Measurements from ENCODE around the gene POT1. TPM values are rescaled to one million over a fixed set of nuclear protein-coding genes. Genes with fewer than 3 reads are reported as not detected.

The POT1 gene
- total RNA-seq, 4 donors from 2014 or later = 5.1 to 20.3 (median 10.4) TPM

DNA sequence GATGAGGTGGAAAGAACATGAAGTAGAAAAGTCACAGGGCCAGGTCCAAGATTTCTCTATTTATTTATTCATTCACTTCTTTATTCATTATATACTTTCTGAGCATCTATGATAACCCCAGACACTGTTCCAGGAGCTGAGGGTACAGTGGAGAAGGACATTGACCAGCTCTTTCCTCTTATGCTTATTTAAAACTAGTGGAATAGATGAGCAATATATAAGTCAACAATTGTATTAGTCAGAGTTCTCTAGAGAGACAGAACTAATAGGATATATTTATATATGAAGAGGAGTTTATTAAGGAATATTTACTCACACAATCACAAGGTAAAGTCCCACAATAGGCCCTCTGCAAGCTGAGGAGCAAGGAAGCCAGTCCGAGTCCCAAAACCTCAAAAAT is 149.0 kb downstream of the POT1 start:
- ATAC-seq (no peak), DNase-seq (no peak)
- Histone ChIP-seq H3K9me3 (no peaks in the 10 kb centered on the region), H3K36me3 (no peaks in the 10 kb centered on the region), H3K4me3 (no peak overlapping the region), H3K4me1 (no peaks in the 10 kb centered on the region), H3K27me3 (no peaks in the 10 kb centered on the region), H3K27ac (no peak overlapping the region)
- intact Hi-C loops (cut with DNase I; ENCODE audit: low total_unique reads) = loop anchor here (10.0 kb wide), 1 partner anchor 626 kb away; no protein-coding TSS in a partner anchor
- in situ Hi-C loops (cut with MboI; ENCODE audit: low sequenced_read_pairs in 4 of 4) = loop anchor here in 1 of 4 donors (25.0 kb wide), 1 partner anchor 618 kb away; no protein-coding TSS in a partner anchor
- no peak for TF ChIP-seq POLR2A (IDR thresholded peaks at IDR 0.05)
- TF ChIP-seq, protein P1, sequence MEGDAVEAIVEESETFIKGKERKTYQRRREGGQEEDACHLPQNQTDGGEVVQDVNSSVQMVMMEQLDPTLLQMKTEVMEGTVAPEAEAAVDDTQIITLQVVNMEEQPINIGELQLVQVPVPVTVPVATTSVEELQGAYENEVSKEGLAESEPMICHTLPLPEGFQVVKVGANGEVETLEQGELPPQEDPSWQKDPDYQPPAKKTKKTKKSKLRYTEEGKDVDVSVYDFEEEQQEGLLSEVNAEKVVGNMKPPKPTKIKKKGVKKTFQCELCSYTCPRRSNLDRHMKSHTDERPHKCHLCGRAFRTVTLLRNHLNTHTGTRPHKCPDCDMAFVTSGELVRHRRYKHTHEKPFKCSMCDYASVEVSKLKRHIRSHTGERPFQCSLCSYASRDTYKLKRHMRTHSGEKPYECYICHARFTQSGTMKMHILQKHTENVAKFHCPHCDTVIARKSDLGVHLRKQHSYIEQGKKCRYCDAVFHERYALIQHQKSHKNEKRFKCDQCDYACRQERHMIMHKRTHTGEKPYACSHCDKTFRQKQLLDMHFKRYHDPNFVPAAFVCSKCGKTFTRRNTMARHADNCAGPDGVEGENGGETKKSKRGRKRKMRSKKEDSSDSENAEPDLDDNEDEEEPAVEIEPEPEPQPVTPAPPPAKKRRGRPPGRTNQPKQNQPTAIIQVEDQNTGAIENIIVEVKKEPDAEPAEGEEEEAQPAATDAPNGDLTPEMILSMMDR (IDR thresholded peaks at IDR 0.05 in 4 of 5, conservative IDR thresholded peaks at IDR 0.05 in 1 of 5) = no peak

DNA sequence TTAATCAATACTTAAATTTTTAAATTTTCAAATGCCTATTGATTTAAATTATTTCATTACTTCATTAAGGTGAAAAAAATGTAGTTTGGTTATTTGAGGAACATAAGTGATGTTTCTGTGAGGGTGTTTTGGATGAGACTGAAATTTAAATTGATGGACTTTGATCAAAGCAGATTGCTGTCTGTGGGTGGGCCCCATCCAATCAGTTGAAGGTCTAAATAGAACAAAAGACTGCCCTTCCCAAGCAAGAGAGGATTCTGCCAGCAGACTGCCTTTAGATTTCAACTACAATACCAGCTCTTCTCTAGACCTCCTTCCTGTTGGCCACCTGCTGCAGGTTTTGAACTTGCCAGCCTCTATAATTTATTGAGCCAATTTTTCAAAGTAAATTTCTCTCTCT is 149.6 kb downstream of the POT1 start:
- no peak overlapping the region for H3K4me3 ChIP-seq
- no peak for TF ChIP-seq POLR2A (IDR thresholded peaks at IDR 0.05)
- TF ChIP-seq, protein P1 (IDR thresholded peaks at IDR 0.05 in 4 of 5, conservative IDR thresholded peaks at IDR 0.05 in 1 of 5) = no peak
- H3K27me3 ChIP-seq = no peaks in the 10 kb centered on the region
- intact Hi-C loops (cut with DNase I; ENCODE audit: low total_unique reads) (loop anchor here (10.0 kb wide), 1 partner anchor 625 kb away; no protein-coding TSS in a partner anchor), in situ Hi-C loops (cut with MboI; ENCODE audit: low sequenced_read_pairs in 4 of 4) (loop anchor here in 1 of 4 donors (25.0 kb wide), 1 partner anchor 618 kb away; no protein-coding TSS in a partner anchor)
- ATAC-seq = no peak
- H3K9me3 ChIP-seq = no peaks in the 10 kb centered on the region
- no peaks in the 10 kb centered on the region for H3K36me3 ChIP-seq
- H3K4me1 ChIP-seq = no peaks in the 10 kb centered on the region
- no peak overlapping the region for H3K27ac ChIP-seq
- no peak for DNase-seq

DNA sequence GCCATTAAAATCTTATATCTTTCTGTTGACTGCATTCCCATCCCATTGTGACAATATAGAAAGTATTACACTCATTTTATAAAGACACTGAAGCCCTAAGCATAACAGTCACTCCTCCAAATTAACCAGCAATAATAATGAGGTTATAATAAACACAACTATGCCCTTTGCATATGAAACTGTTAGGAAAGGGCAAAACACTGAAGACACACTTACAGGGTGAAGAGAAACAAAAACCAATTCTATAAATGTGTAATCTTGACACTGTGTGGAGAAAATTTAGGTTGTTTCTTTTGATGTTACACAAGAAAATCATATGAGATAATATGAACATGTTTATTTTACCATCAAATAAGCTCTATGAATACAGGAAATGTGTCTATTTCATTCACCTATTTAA is 150.0 kb downstream of the POT1 start:
- Histone ChIP-seq H3K27me3 (no peaks in the 10 kb centered on the region), H3K36me3 (no peaks in the 10 kb centered on the region), H3K4me1 (no peaks in the 10 kb centered on the region), H3K4me3 (no peak overlapping the region), H3K27ac (no peak overlapping the region), H3K9me3 (no peaks in the 10 kb centered on the region)
- DNase-seq (no peak), ATAC-seq (no peak)
- TF ChIP-seq POLR2A (IDR thresholded peaks at IDR 0.05) = no peak
- intact Hi-C loops (cut with DNase I; ENCODE audit: low total_unique reads) (loop anchor here (10.0 kb wide), 1 partner anchor 625 kb away; no protein-coding TSS in a partner anchor), in situ Hi-C loops (cut with MboI; ENCODE audit: low sequenced_read_pairs in 4 of 4) (loop anchor here in 1 of 4 donors (25.0 kb wide), 1 partner anchor 617 kb away; no protein-coding TSS in a partner anchor)

DNA sequence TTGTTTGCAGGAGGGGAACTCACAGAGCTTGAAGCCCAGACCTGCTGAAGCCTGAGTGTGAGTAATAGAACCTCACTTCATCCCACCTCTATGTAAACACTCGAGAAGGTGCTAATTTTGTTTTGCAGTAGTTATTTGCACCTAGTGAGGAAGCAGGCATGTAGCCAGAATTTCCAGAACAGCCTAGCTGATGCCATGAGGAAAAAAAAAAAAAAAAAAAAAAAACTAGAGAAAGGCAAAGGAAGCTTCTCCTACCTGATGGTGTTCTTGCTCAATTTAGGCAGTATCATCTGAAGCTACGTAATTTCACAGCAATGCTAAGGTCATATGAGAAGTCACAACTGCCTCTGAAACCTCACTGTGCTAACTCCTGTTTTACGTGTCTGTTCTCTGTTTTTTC is 150.4 kb downstream of the POT1 start:
- H3K9me3 ChIP-seq = no peaks in the 10 kb centered on the region
- H3K27me3 ChIP-seq = no peaks in the 10 kb centered on the region
- DNase-seq = no peak
- H3K4me1 ChIP-seq = no peaks in the 10 kb centered on the region
- ATAC-seq = no peak
- H3K27ac ChIP-seq = no peak overlapping the region
- TF ChIP-seq POLR2A (IDR thresholded peaks at IDR 0.05) = no peak
- TF ChIP-seq, protein P1 (IDR thresholded peaks at IDR 0.05 in 4 of 5, conservative IDR thresholded peaks at IDR 0.05 in 1 of 5) = no peak
- intact Hi-C loops (cut with DNase I; ENCODE audit: low total_unique reads) (no loop called here), in situ Hi-C loops (cut with MboI; ENCODE audit: low sequenced_read_pairs in 4 of 4) (loop anchor here in 1 of 4 donors (25.0 kb wide), 1 partner anchor 617 kb away; no protein-coding TSS in a partner anchor)
- no peaks in the 10 kb centered on the region for H3K36me3 ChIP-seq
- H3K4me3 ChIP-seq = no peak overlapping the region

DNA sequence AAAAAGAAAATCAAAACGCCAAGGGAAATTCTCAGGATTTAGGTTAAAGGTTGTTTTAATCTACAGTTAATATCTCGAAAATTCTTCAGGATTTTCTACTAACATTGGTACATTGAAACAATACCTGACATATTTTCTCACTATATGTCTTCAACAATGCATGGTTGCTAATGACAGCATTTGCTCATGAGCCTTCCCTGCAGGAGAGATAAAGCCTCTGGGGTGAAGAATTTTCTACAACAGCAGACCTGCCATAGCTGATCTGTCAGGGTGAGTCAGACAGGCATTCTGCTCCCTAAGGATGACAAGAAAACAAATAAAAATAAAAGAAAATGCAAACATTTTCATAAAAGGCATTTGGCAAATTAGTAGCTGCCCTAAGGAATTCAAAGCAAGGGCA is 152.4 kb downstream of the POT1 start:
- no peaks in the 10 kb centered on the region for H3K9me3 ChIP-seq
- no peaks in the 10 kb centered on the region for H3K27me3 ChIP-seq
- ATAC-seq = no peak
- no peak for DNase-seq
- TF ChIP-seq, protein P1 (IDR thresholded peaks at IDR 0.05 in 4 of 5, conservative IDR thresholded peaks at IDR 0.05 in 1 of 5) = no peak
- no peak for TF ChIP-seq POLR2A (IDR thresholded peaks at IDR 0.05)
- in situ Hi-C loops (cut with MboI; ENCODE audit: low sequenced_read_pairs in 4 of 4) = loop anchor here in 1 of 4 donors (25.0 kb wide), 1 partner anchor 615 kb away; no protein-coding TSS in a partner anchor
- H3K4me1 ChIP-seq = no peaks in the 10 kb centered on the region
- H3K36me3 ChIP-seq = no peaks in the 10 kb centered on the region
- no peak overlapping the region for H3K27ac ChIP-seq
- no peak overlapping the region for H3K4me3 ChIP-seq
- intact Hi-C loops (cut with DNase I; ENCODE audit: low total_unique reads) = no loop called here

Data from gastrocnemius medialis (tissue), 4 donors.